LNCaP clone FGC (cell line): ENCODE data around the gene HTR7.
"Not testable (repeated sequence)": the region's sequence is repeated elsewhere in the genome, so short reads cannot be mapped to it uniquely, and the experiment has no call there.

Source experiments
- DNase-seq: peaks from one replicate; pipeline ENCODE4 v3.0.0-alpha.2; 2011; ENCODE audit warnings: low read depth
- H3K4me3 ChIP-seq: 2 replicates; pipeline ENCODE4 v1.5.1; 2011; ENCODE audit warnings: mild to moderate bottlenecking, low read depth, low read length, control low read depth
- CTCF ChIP-seq: IDR thresholded peaks from 2 replicates; pipeline ENCODE4 v1.5.1; 2012; ENCODE audit warnings: mild to moderate bottlenecking; ENCODE audit not compliant: control insufficient read depth, insufficient read depth; ENCODE audit errors: extremely low read depth

Gene HTR7

GRCh38 chr10:90846746-90847145, 11.1 kb downstream of the HTR7 start:
- peak; percentile 38 for DNase-seq
- no peak for TF ChIP-seq CTCF

GRCh38 chr10:90845726-90846125, 12.1 kb downstream of the HTR7 start:
- no peak for DNase-seq
- TF ChIP-seq CTCF = no peak
- no peak overlapping the region for H3K4me3 ChIP-seq

More at GRCh38 chr10:90846746-90847145, 11.1 kb downstream of the HTR7 start:
- H3K4me3 ChIP-seq = no peak overlapping the region

GRCh38 chr10:90842725-90843124, 15.1 kb downstream of the HTR7 start:
- no peak for TF ChIP-seq CTCF
- DNase-seq = no peak

GRCh38 chr10:90837486-90837885, 20.4 kb downstream of the HTR7 start:
- TF ChIP-seq CTCF = no peak
- no peak for DNase-seq
- H3K4me3 ChIP-seq = no peak overlapping the region

More at GRCh38 chr10:90842725-90843124, 15.1 kb downstream of the HTR7 start:
- no peak overlapping the region for H3K4me3 ChIP-seq

- H3K4me3 ChIP-seq = no peak overlapping the region
- no peak for DNase-seq
- no peak for TF ChIP-seq CTCF
These were observed 23.5 kb downstream of the HTR7 start for GRCh38 chr10:90834326-90834725.

GRCh38 chr10:90832111-90832510, 25.7 kb downstream of the HTR7 start:
- no peak overlapping the region for H3K4me3 ChIP-seq
- TF ChIP-seq CTCF = no peak
- no peak for DNase-seq

- no peak for DNase-seq
- no peak overlapping the region for H3K4me3 ChIP-seq
- TF ChIP-seq CTCF = no peak
These were observed 35.3 kb downstream of the HTR7 start for GRCh38 chr10:90822508-90822907.

- not testable (repeated sequence) for H3K4me3 ChIP-seq, DNase-seq
These were observed 36.0 kb downstream of the HTR7 start for GRCh38 chr10:90821864-90822263.
